ENCODE measurements around the gene PACSIN1.

- no peak for TF ChIP-seq EZH2 (IDR thresholded peaks at IDR 0.05)
- TF ChIP-seq POLR2AphosphoS5 (IDR thresholded peaks at IDR 0.05; ENCODE audit: borderline replicate concordance, low read depth, low read length): no peak
- no peak for TF ChIP-seq FOXP2 (optimal IDR thresholded peaks at IDR 0.05; ENCODE audit: control extremely low read depth, extremely low read length, insufficient read depth)
Observed at GRCh38 chr6:34463299-34463698, 2.6 kb upstream of the PACSIN1 start.

Measured in SK-N-MC (cell line).